Suprapubic skin (tissue), 4 donors: ENCODE data around the gene NUDT12.

ENCODE experiments used
- CTCF ChIP-seq, 2 donors: fragments of 200-600 bp in 1 of 2; fragments of 450-650 bp in 1 of 2; sonication (generic) in 1 of 2; IDR thresholded peaks; one replicate each; pipeline ENCODE4 v1.5.1; 2016 to 2019; ENCODE audit warnings: antibody characterized with exemption in 2 of 2, mild to moderate bottlenecking in 1 of 2, moderate library complexity in 1 of 2
- EP300 ChIP-seq: sonication (generic); formaldehyde crosslinking; IDR thresholded peaks from one replicate; pipeline ENCODE4 v1.6.1; 2017; ENCODE audit warnings: antibody characterized with exemption
- POLR2A ChIP-seq, 2 donors: fragments of 450-650 bp; IDR thresholded peaks; one replicate each; pipeline ENCODE4 v1.6.1; 2017; ENCODE audit warnings: antibody characterized with exemption in 2 of 2, mild to moderate bottlenecking in 2 of 2, moderate library complexity in 2 of 2
- POLR2AphosphoS5 ChIP-seq, 3 donors: sonication (generic); formaldehyde crosslinking; IDR thresholded peaks; one replicate each; pipeline ENCODE4 v1.6.1; 2017; ENCODE audit warnings: antibody characterized with exemption in 3 of 3

DNA sequence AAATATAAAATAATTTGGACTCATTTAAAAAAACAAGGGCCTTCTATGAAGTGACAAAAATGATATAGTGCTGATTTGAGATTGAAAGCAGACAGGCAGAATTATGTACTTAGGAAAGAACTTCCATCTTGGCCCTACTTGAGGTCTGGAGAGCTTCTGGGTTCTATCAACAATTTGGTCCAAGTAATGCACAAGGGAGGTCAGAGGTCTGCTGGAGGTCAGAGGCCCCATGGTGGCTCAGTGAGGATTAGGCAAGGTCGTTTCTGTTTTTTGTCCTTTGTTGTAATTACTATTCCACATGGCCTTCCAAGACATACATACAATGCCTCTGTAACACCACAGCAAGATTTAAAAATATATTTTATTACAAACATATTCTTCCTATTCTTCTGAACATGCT, 37.2 kb downstream of the NUDT12 start:
- TF ChIP-seq CTCF (IDR thresholded peaks at IDR 0.05) (no peak), POLR2A (IDR thresholded peaks at IDR 0.05) (no peak), EP300 (no peak), POLR2AphosphoS5 (IDR thresholded peaks at IDR 0.05) (no peak)
